Measurements from ENCODE around the gene PAX5.

PAX5 gene

DNA sequence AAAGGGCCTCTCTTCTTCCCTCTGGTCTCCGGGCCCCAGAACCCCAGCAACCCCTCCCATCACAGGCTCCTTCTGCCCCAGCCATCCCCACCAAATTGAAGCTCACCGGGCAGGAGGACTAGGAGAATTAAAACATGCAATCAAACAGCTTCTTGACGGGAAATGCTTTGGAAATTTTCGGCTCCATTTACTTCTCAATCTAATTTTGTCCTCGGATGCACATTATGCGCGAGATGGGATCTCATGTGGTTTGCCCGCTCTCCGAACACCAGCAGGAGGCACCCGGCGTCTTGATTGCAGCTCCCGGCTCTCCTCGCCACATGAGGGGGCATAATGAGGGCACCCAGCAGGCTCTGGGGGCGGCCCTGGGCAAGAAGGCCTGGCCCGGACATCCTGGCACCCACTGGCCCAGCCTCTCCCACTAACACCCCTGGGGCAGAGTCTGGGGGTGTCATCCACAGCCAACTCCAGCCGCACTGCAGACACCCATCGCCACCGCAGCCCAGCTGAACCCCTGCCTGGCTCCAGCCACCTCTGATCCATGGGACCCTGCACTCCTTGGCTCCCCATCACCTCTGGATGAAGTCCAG is 135.5 kb downstream of the PAX5 start:
- no peak for DNase-seq

DNA sequence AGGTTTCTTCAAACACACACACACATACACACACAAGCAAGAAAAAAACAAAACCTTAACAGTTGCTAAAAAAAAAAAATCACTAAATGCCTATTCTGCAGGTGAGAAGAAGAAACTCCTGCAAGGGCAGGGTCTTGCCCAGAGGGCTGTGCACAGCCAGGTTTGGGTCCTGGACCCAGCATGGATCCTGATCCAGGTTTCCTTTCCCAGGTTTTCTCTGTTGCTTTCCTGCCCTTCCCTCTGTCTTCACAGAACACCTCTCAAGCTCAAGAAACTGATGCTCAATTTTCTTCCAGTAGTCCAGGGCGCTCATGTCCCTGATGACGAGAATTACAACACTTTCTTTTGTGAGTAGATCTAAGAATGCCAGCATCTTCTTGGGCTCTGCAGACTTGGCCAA is 136.6 kb downstream of the PAX5 start:
- no peak for DNase-seq

DNA sequence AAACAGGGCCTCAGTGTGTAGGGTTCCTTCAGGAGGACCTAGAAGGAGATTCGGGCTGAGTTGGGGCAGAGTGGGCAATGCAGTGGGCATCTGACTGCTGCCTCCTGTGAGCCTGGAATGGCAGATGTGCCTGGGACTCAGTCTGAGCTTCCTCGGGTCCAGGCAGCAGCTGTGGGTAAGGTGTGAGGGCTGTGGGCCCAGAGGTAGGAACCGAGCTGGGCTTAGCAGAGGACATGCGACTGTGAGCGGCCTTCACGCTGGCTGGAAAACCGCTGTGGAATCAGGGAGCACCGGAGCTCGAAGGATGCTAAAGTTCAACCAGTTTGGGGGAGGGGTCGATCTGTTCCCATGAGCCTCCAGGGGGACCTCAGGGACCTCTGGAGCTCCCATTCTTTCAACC is 137.0 kb downstream of the PAX5 start:
- no peak for DNase-seq

DNA sequence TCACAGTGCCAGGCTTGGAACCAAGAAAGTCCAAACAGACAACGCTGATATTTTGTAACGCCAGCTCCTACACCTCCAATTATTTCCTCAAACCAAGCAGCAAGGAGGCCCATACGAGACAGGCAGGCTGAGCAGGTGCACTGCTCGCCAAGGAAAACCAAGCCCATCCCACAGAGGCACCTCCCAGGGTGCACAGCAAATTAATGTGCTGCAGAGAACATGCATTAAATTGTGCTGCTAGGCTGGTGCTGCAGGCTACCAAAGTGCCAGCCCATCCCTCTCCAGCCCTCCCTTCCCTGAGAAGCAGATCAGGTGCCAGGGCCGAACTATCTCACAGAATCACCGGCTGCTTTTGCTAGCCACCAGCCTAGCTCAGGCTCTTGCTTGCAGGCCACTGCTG is 137.8 kb downstream of the PAX5 start:
- no peak for DNase-seq

DNA sequence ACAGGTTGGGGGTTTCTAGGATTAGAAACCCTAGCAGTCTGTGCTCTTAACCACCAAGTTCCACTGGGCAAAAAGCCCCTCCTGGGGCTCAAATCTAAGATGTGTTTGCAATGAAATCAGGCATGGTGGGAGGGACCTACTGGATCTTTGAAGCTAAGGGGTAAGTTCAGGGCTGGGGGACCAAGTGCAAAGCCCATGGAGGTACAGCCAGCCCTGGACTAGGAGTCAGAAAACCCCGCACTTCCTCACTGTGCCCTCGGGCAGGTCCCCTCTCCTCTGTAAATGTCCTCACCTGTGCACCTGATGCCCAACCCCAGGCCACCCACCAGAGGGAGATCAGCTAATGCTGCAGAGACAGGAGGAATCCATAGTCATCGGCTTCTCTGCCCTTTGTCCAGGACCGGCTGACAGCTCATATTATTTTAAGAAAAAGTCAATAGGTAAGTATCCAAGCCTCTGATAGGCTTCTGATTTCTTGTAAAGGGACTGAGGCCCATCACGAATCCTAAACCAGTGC is 138.3 kb downstream of the PAX5 start:
- no peak for DNase-seq

DNA sequence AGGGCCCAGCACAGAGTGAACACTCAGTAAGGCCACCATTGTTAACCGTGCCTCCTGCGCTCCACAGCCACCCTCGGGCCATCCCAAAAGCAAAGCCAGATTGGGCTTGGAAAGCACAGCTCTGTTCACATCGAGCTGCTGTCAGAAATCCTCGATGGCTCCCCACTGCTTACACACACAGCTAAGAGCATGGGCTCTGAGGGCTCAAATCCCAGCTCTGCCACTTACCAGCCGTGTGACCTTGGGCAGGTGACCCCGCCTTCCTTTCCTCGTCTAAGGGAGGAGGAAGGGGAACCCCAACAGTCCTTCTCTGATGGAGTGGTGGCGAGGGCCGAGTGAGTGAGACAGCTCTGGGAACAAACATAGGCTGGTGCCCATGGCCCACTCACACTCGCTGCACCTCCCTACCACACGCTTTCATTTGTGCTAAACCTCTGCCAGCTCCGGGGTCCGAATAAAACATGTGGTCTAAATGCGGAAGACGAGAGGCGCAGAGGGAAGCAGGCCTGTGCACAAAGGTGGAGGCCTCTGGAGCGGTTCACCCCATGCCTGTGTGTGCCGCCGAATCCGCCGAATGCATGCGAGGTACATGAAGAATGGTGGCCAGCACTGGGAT is 139.3 kb downstream of the PAX5 start:
- DNase-seq = no peak

DNA sequence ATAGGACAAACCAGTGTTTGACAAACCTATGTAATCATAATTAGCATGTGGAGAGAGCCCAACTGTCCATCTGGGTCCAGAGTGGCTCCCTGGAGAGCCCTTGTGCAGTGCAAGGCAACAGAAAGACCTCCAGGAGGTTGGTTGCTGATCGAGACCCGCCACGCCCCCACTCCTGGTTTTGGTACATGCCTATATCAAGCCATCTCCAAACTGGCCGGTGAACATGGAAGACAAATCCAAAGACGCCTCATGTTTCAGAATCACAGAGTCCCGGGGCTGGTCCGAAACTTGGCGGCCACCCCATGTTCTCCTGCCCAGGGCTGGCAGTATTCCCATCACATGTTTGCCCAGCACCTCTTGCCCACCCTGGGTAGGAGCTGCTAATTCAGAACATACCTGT is 140.2 kb downstream of the PAX5 start:
- no peak for DNase-seq

DNA sequence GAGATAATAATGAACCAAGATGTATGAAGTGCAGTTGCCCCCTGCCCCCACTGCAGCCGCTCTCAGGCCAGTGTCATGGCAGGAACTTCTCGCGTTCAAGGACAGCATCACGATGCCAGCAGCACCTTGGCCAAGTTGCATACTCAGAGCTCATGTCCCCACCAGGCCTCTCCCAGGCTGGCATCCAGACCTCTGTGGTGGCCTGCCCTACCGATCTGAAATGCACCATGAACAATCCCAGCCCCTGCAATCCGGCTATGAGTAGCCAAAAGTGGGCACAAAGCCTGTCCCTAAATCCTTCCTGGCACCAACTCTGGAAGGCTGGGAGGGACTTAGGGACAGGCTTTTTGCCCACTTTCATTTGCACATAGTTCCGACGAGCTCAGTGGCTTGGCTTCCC is 140.9 kb downstream of the PAX5 start:
- no peak for DNase-seq

DNA sequence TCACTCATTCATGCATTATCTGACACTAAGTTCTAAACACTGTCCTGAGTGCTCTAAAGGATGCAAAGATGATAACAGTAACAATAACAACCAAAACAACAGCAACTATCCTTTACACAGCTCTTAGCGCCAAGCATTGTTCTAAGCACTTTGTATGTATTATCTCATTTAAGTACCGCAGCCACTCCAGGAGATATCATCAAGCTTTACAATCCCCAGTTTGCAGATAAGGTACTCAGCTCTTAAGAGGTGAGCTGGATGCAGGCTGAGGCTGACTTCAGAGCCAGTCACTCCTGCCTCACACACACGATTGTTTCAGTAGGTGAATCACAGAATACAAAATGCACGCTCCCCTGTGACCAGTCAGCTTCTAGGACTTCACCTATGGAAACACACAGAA is 141.8 kb downstream of the PAX5 start:
- no peak for DNase-seq

DNA sequence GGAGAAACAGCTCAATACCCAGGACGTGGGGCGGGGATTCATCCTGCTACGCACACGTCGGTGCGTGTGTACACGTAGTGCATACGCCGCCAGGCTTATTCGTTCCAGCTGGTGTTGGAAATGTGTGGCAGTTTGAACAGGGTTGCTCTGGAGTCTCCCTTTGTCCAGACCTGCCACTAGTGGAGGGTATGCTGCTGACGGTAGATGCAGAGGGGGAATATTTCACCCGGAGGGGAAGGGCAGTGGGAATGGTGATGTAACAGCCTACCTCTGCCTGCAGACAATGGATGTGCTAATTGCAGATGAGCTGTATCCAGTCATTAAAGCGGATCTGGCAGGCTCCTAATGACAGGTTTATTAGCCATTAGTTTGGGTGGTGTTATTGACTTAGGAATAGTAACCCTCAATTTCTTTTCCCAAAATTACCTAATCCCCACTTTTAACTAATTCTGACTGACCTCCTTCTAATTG is 142.7 kb downstream of the PAX5 start:
- no peak for DNase-seq

DNA sequence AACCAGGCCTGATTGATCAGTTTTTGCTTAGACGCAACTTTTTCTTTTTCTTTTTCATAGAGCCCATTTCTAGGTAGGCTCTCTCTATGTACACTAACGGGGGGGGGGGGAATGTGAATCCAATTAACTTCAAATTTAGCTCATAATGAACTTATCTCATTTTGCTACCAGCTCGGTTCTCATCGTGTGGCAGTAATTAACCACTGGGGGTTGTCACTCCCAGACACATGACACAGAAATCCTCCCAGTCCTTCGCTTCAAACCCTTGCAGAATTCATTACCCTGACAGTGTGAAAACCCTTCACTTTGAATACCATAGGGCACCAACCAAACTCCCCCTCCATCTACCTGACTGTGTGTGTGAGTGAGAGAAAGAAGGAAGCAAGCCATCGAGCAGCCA is 144.2 kb downstream of the PAX5 start:
- no peak for DNase-seq

DNA sequence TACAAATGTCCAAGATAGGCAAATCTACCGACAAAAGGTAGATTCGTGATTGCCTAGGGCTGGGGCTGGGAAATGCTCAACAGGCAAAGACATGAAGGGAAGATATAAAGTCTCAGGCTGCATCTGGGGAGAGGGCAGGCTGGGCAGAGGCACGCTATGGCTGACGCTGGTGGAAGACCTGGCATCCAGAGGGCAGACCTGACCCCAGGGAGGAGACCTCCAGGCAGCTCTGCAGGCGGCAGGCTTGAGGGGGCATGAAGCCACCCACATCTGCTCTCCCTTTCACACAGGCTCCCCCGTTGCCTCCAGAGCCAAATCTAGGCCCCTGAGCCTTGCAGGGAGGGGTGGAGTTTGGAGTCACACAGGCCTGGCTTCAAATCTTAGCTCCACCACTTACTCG is 145.5 kb downstream of the PAX5 start:
- DNase-seq = no peak

DNA sequence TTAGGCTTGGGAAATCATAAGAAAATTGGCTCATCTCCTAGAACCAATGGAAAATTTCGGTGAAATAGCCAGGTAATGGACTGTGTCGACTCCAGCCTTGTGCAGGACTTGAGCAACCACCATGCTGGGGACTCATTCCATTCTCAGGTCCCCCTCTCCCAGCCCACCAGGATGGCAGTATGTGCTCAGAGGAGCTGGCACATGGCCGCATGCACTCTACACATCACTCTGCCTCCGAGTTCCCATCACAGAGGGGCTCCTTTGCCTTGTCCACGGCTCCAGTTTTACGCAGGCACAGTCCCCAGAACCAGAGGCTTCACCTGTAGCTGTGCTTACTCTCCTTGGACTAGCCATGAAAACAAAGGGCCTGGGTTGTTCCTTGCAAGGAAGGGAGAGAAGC is 149.3 kb downstream of the PAX5 start:
- DNase-seq = no peak

DNA sequence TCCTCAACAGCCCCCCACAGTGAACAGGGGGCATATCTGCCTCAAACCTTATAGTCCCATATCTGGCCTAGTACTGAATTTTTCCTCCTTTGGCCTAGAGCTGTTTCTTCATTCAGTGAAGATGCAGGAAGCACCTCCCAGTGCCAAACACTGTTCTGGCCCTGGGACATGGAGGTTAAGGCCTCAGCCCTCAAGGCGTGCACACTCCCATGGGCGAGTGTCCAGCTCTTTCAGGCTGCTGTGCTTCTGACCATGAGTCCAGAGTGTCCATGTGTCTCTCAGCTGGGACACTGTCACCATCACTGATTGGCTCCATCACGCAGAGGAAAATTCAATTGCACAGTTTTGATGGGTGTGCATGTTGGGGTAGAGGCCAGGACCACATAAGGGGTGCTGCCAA is 151.5 kb downstream of the PAX5 start:
- no peak for DNase-seq

DNA sequence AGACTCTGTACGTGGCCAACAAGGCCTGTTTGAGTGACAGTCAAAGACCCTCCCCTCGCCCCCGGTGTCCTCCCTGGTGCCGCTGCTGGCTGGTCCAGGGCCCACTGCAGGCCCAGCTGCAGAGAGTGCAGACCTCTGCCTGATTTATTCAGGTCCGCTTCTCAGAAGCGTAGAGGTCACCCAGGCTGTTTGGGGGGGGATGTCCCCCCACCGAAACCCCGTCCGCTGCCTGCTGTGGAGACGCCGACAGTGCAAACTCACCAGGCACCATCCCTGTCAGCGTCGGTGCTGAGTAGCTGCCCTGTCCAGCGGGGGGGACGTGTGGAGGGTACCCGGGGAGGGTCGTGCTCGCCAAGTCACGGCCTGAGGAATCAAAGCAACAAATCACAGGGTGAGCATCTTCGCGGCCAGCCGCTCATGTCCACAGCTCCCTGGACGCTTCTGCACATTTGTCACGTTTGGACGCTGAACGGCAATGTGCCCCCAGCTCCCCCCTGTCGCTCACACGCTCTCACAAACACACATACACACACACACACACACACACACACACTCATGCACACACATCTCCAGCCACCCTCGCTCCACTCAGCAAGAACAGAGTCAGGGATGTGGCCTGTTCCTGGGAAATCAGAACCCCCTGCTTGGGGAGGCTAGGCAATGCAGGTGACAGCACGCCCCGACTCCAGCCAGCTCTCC is 152.2 kb downstream of the PAX5 start:
- DNase-seq = no peak

DNA sequence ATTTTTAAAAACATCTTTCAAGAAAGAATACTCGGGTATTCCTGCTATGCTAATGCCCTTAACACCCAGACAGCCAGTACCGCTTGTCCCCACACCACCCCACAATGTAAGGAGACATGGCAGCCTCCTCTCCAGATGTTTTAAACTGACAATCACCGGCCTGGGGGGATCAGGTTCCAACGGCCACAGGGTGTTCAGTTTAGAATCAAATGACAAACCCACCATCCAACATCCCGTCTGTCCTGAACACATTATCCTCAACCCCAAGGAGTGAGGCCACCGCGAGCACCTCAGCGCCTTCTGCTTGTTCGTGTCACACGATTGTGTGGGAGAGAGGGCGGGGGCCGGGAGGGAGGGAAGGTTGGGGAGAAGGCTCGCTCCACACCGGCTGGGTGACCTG is 152.8 kb downstream of the PAX5 start:
- no peak for DNase-seq

DNA sequence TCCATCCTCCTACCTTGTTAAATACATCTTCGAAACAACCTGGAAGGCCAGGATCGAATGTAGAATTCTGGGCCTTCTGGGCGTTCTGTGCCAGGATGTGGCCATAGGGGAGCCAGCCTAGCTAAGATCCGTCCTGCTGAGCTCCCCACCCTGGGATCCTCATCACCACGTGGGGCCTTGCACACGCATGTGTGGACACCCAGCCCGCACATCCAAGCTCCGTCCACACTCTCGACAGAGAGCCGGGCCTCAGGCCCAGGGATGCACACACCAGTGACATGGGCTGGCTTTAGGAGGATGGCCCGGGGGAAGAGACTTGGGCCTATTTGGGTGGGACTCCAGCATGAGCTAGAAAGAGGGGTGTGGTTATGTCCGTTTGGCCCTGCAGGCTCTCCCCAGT is 154.0 kb downstream of the PAX5 start:
- no peak for DNase-seq

DNA sequence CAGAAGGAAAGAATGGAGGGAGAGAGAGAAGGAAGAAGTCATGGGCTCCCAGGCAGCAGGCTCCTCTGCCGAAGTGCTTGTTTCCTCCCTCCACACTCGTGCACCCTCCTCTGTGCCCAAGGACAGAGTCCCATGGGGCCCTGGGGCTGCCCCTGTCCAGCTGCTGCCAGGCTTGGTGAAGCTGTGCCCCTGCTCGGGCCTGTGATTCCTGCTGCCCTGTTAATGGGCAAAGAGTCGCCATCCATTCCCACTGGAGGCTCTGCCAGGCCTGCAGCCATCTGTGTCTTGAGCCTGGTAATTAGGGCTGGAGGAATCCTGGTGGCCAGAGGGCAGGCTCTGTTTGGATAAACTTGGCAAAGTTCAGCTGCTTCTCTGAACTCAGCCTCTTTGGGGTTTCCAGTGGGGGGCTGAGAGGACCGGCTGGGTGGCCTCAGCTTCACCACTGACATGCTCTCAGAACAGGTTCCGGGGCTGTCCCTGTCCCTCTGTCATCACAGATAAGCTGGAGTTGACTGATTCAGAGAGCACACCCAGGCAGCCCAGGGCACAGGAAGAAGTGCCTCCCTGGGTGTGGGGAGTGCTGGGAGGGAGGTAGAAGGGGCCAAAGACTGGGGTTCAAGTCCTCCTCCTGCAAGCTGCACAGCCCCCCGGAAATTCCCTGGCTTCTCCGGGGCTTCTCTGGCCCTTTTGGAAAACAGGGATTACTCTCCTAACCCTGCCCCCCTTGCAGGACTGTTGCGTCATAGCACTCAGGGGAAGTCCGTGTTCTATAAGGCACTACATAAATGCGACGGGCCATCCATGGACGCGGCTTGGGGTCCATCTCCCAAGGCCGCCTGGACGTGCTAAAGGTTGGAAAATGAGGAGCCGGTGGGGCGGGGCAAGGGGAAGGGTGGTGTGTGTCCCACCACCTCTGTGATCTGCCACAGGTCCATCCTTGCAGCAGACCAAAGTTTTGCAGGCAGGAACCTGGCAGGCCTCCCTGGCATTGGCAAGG is 154.8 kb downstream of the PAX5 start:
- DNase-seq = peak; percentile 46

DNA sequence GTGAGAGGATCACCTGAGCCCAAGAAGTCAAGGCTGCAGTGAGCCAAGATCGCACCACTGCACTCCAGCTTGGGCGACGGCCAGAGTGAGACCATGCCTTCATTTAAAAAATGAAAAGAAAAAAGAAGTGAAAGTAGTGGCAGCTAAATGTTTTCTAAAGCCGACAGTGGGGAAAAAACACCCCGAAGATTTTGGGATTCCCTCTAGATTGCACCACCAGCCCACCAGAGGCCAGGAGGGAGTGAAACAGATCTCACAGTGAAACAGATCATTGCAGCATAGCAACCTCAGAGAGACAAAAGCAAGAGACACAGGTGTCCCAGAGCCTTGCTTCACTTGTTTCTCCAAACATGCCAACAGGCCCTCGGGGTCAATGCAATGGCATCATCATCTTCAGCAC is 156.8 kb downstream of the PAX5 start:
- DNase-seq = no peak

DNA sequence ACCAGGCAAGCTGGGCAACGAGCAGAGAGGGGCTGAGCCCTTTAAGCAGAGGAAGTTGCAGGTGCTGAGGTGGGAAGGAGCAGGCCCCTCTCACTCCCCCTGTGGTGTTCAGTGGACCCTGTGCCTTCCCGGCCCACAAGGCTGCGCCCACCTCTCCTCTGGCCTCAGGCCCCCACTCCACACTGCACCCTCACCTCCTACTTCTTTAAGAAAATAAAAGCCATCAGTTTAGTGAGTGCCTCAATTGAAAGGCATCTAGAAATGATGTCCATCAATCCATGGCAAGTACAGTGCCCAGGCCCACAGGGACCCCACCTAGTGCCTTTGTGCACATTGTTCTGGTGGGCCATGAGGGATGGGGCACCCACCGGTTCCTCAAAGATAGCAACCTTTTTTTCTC is 158.0 kb downstream of the PAX5 start:
- no peak for DNase-seq

DNA sequence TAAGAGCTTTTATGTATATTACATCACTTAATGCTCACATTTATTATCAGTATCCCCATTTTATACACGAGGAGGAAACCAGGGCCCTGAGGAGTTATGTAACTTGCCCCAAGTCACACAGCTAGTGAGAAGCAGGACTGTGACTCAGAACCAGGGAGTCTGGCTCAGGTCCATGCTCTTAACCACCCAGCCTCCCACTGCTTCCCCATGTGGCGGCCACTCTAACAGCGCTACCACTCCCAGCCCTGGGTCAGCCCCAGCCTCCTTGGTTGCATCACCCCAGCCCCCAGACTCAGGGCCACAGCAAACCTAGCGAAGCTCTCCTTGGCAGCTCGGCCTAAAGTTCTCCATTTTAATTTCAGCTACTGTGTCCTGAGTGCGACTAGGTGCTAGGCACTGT is 159.1 kb downstream of the PAX5 start:
- DNase-seq = no peak

DNA sequence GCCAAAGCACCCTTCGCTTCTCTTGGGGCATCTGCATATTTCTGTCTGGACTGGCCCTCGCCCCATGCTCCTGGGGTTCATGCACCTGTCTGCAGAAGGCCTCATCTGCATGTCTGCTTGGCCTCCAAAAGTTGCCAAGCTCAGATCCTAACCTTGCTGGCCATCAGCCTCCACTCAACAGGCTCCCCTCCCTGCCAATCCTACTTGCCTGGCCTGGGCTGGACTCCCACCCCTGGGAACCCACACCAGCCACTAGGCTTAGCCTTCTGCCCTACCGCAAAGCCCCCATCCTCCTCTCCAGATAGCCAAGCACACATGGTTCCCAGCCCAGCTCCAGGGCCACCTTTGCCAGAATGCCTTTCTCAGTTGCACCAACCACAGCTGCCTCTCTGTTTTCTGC is 159.8 kb downstream of the PAX5 start:
- DNase-seq = no peak

DNA sequence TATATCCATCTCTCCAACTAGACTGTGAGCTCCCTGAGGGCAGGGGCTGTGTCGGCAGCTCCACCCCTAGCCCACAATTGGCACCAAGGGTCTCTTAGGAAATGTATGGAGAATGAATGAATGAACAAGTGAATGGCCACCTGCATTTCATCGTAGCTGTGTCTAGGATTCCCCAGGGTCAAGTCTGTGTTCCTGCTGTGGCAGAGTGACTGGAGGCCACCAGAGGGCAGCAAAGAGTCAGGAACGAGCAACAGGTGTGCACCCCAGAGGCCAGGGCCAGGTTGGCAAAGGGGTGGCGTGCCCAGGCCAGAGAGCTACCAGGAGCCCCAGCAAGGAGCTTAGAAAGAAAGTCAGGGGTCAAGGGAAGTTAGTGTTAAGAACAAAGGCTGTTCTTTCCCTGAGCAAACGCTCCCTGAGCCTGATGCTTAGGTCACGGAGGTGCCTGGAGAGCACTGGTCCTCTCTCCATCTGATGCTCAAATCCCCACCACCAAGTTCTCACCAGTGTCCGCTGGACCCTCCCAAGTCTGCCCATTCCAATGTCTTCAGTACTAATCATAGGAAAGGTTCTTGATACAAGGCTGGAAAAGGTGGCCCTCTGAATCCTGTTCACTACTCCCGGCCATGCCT is 160.7 kb downstream of the PAX5 start:
- peak; percentile 74 for DNase-seq

All from stimulated activated CD4-positive, alpha-beta T cell treated with anti-CD3 and anti-CD28 coated beads, Interleukin-1b, Interleukin-23, amount 100 ng/mL, for 48 hours (primary cell).